Ovary (tissue), 3 donors: ENCODE results near the gene KCNQ4.

ENCODE experiments used
- CTCF ChIP-seq, 3 donors: fragments of 450-650 bp in 2 of 3; fragments of 200-600 bp in 1 of 3; IDR thresholded peaks; one replicate each; pipeline versions ENCODE4 v1.5.1 to v1.8.0; 2016 to 2022; ENCODE audit warnings: antibody characterized with exemption in 3 of 3, mild to moderate bottlenecking in 1 of 3
- POLR2A ChIP-seq: fragments of 450-650 bp; IDR thresholded peaks from one replicate; pipeline ENCODE4 v1.6.1; 2017; ENCODE audit warnings: antibody characterized with exemption, mild to moderate bottlenecking, moderate library complexity
- donor health status: DM: no; HTN: no; CAD: no.

GRCh38 chr1:40856116-40856515 is 72.5 kb downstream of the KCNQ4 start:
- no peak for TF ChIP-seq CTCF (IDR thresholded peaks at IDR 0.05)
- no peak for TF ChIP-seq POLR2A
